Stomach (tissue), 9 donors: Measurements from ENCODE around the gene NCEH1. TPM values are rescaled to one million over a fixed set of nuclear protein-coding genes. Genes with fewer than 3 reads are reported as not detected.
A peak's percentile ranks its signal among the peaks of the same experiment; 100 is the strongest.

Source experiments
- DNase-seq, 2 donors: peaks; one replicate each; pipeline versions ENCODE4 v3.0.0 to v3.0.0-alpha.2; 2013 to 2019
- H3K27ac ChIP-seq, 5 donors: fragments of 200-600 bp in 4 of 5; sonication (generic) in 4 of 5; one replicate each; pipeline ENCODE4 v1.5.1; 2013 to 2019; ENCODE audit warnings: mild to moderate bottlenecking in 1 of 5, moderate library complexity in 1 of 5
- H3K27me3 ChIP-seq, 3 donors: fragments of 200-600 bp; sonication (generic); one replicate each; pipeline ENCODE4 v1.5.1; 2017 to 2019; ENCODE audit warnings: mixed run types in 1 of 3
- H3K36me3 ChIP-seq, 4 donors: fragments of 200-600 bp; sonication (generic); 1 replicate in 3 of 4; 2 replicates in 1 of 4; pipeline ENCODE4 v1.5.1; 2016 to 2019
- H3K4me1 ChIP-seq, 4 donors: fragments of 200-600 bp; sonication (generic); one replicate each; pipeline ENCODE4 v1.5.1; 2016 to 2019
- H3K4me3 ChIP-seq, 4 donors: fragments of 200-600 bp; sonication (generic) in 3 of 4; one replicate each; pipeline ENCODE4 v1.5.1; 2016 to 2019; ENCODE audit warnings: mild to moderate bottlenecking in 1 of 4
- H3K9me3 ChIP-seq, 4 donors: fragments of 200-600 bp; sonication (generic); one replicate each; pipeline ENCODE4 v1.5.1; 2016 to 2019
- CTCF ChIP-seq, 7 experiments: fragments of 450-650 bp in 4 of 7; fragments of 200-600 bp in 3 of 7; sonication (generic) in 3 of 7; IDR thresholded peaks; one replicate each; pipeline ENCODE4 v1.5.1; 2016 to 2019; ENCODE audit warnings: antibody characterized with exemption in 7 of 7, control low read depth in 2 of 7, mild to moderate bottlenecking in 1 of 7
- EP300 ChIP-seq: sonication (generic); formaldehyde crosslinking; IDR thresholded peaks from one replicate; pipeline ENCODE4 v1.6.1; 2017; ENCODE audit warnings: antibody characterized with exemption
- POLR2A ChIP-seq, 4 donors: fragments of 450-650 bp; IDR thresholded peaks; one replicate each; pipeline ENCODE4 v1.6.1; 2016; ENCODE audit warnings: antibody characterized with exemption in 4 of 4, control low read depth in 2 of 4, mild to moderate bottlenecking in 1 of 4, moderate library complexity in 1 of 4
- POLR2AphosphoS5 ChIP-seq, 3 donors: sonication (generic); formaldehyde crosslinking; IDR thresholded peaks; one replicate each; pipeline ENCODE4 v1.6.1; 2016; ENCODE audit warnings: antibody characterized with exemption in 3 of 3
- WGBS, 5 donors: extraction: QIAGEN DNeasy Blood & Tissue Kit in 3 of 5; methylation state at CpG; one replicate each; pipeline versions ENCODE4 v1.1.5 to v1.1.7; 2013 to 2018; 5-methylcytosine and 5-hydroxymethylcytosine counted together
- intact Hi-C: fragments of 100-400 bp; cut with DNase I; formaldehyde crosslinking; loops from one replicate; pipeline ENCODE4 v1.15.1; 2023; ENCODE audit warnings: low total_unique reads
- polyA plus RNA-seq, 3 donors: library from polyadenylated mRNA; stranded (reverse); fragments of 200-250 nt; gene quantifications; one replicate each; pipeline ENCODE4 v1.2.3, GENCODE V29; 2013
- total RNA-seq, 5 donors: library from RNA; depleted of rRNA; stranded (reverse); fragments of >200 nt; gene quantifications; one replicate each; pipeline versions ENCODE4 v1.1.0 to v1.2.3, GENCODE V29; 2014 to 2016
- donor health status: healthy with polysubstance abuse.
- donor health status: Bipolar disorder and iron deficiency.
- donor health status: healthy.

Gene NCEH1
- total and polyA plus RNA-seq, 8 donors: 1.2 to 19.9 (median 7.0) TPM

GRCh38 chr3:172697558-172697957, 13.3 kb downstream of the NCEH1 start:
- Histone ChIP-seq H3K27ac (peak overlapping the region in 4 of 5 donors; percentile 44 to 68 (median 62)), H3K9me3 (no peaks in the 10 kb centered on the region), H3K4me3 (no peak overlapping the region), H3K27me3 (no peaks in the 10 kb centered on the region), H3K4me1 (peaks cover 10 to 64% (median 30%) of the 10 kb centered on the region in 4 donors), H3K36me3 (no peaks in the 10 kb centered on the region)
- no peak for TF ChIP-seq POLR2AphosphoS5 (IDR thresholded peaks at IDR 0.05)
- TF ChIP-seq CTCF (IDR thresholded peaks at IDR 0.05): no peak
- no peak for TF ChIP-seq EP300
- no peak for TF ChIP-seq POLR2A (IDR thresholded peaks at IDR 0.05)
- DNase-seq: no peak
- WGBS, 5 donors: 89 to 95% (median 93%) methylated on average over 1 of the region's 1 CpG
- intact Hi-C loops: no loop called here

- intact Hi-C loops: no loop called here
- no peak for TF ChIP-seq EP300
- TF ChIP-seq POLR2AphosphoS5 (IDR thresholded peaks at IDR 0.05): peak in 1 of 3 donors; percentile 41
- H3K27me3 ChIP-seq: no peaks in the 10 kb centered on the region
- peak overlapping the region in 4 of 5 donors; percentile 44 to 68 (median 62) for H3K27ac ChIP-seq
- H3K9me3 ChIP-seq: no peaks in the 10 kb centered on the region
- H3K4me1 ChIP-seq: peaks cover 12 to 64% (median 38%) of the 10 kb centered on the region in 4 donors
- H3K4me3 ChIP-seq: no peak overlapping the region
- DNase-seq: no peak
- H3K36me3 ChIP-seq: no peaks in the 10 kb centered on the region
- 39 to 72% (median 46%) methylated on average over 5 of the region's 5 CpGs for WGBS, 5 donors
Measured at GRCh38 chr3:172696357-172696756, 14.5 kb downstream of the NCEH1 start.

- Histone ChIP-seq H3K27me3 (no peaks in the 10 kb centered on the region), H3K9me3 (no peaks in the 10 kb centered on the region), H3K36me3 (no peaks in the 10 kb centered on the region), H3K27ac (peak overlapping the region in 4 of 5 donors; percentile 43 to 68 (median 56)), H3K4me1 (peaks cover 16 to 70% (median 41%) of the 10 kb centered on the region in 4 donors), H3K4me3 (no peak overlapping the region)
- intact Hi-C loops: no loop called here
- no peak for DNase-seq
- TF ChIP-seq POLR2AphosphoS5 (IDR thresholded peaks at IDR 0.05) (no peak), CTCF (IDR thresholded peaks at IDR 0.05) (no peak), POLR2A (IDR thresholded peaks at IDR 0.05) (no peak), EP300 (no peak)
- WGBS, 5 donors: 84 to 98% (median 92%) methylated on average over 4 of the region's 4 CpGs
Measured at GRCh38 chr3:172694573-172695246, 16.2 kb downstream of the NCEH1 start.

- Histone ChIP-seq H3K27ac (peak overlapping the region in 4 of 5 donors; percentile 50 to 79 (median 70)), H3K4me1 (peaks cover 16 to 66% (median 39%) of the 10 kb centered on the region in 4 donors), H3K36me3 (no peaks in the 10 kb centered on the region), H3K4me3 (no peak overlapping the region), H3K9me3 (no peaks in the 10 kb centered on the region), H3K27me3 (no peaks in the 10 kb centered on the region)
- 62 to 88% (median 83%) methylated on average over 2 of the region's 2 CpGs for WGBS, 5 donors
- TF ChIP-seq CTCF (IDR thresholded peaks at IDR 0.05) (no peak), POLR2A (IDR thresholded peaks at IDR 0.05) (no peak), EP300 (no peak), POLR2AphosphoS5 (IDR thresholded peaks at IDR 0.05) (no peak)
- no peak for DNase-seq
- intact Hi-C loops: no loop called here
Measured at GRCh38 chr3:172692751-172693338, 18.0 kb downstream of the NCEH1 start.

GRCh38 chr3:172690936-172691335, 19.9 kb downstream of the NCEH1 start:
- no peak for TF ChIP-seq POLR2AphosphoS5 (IDR thresholded peaks at IDR 0.05)
- no peak for TF ChIP-seq POLR2A (IDR thresholded peaks at IDR 0.05)
- TF ChIP-seq EP300: no peak
- no peak for TF ChIP-seq CTCF (IDR thresholded peaks at IDR 0.05)
- H3K36me3 ChIP-seq: no peaks in the 10 kb centered on the region
- H3K27ac ChIP-seq: peak overlapping the region in 4 of 5 donors; percentile 39 to 79 (median 70)

More at GRCh38 chr3:172690936-172691335, 19.9 kb downstream of the NCEH1 start:
- DNase-seq: no peak
- intact Hi-C loops: no loop called here
- no peak overlapping the region for H3K4me3 ChIP-seq
- WGBS, 5 donors: 44 to 74% (median 57%) methylated on average over 1 of the region's 1 CpG
- no peaks in the 10 kb centered on the region for H3K27me3 ChIP-seq
- H3K9me3 ChIP-seq: no peaks in the 10 kb centered on the region
- peaks cover 14 to 64% (median 32%) of the 10 kb centered on the region in 4 donors for H3K4me1 ChIP-seq
